Ectodermal cell (in vitro differentiated cells): ENCODE data around the gene GRID1.

Experiments
- H3K27ac ChIP-seq: 2 replicates; pipeline ENCODE4 v1.7.0; 2013; ENCODE audit warnings: mild to moderate bottlenecking, low read depth, low read length; ENCODE audit not compliant: insufficient read depth, poor library complexity, severe bottlenecking
- H3K27me3 ChIP-seq: 2 replicates; pipeline ENCODE4 v1.7.0; 2013; ENCODE audit warnings: mild to moderate bottlenecking, low read length; ENCODE audit not compliant: insufficient read depth, control insufficient read depth, poor library complexity, severe bottlenecking
- H3K36me3 ChIP-seq: one replicate; pipeline ENCODE4 v1.7.0; 2013; ENCODE audit warnings: low read length; ENCODE audit not compliant: control insufficient read depth, insufficient read depth
- H3K4me1 ChIP-seq: one replicate; pipeline ENCODE4 v1.7.0; 2013; ENCODE audit warnings: low read length; ENCODE audit not compliant: control insufficient read depth, insufficient read depth
- H3K4me3 ChIP-seq: 2 replicates; pipeline ENCODE4 v1.7.0; 2013; ENCODE audit warnings: low read depth, low read length, control low read depth; ENCODE audit not compliant: insufficient read depth
- H3K9me3 ChIP-seq: 2 replicates; pipeline ENCODE4 v1.7.0; 2013; ENCODE audit warnings: mild to moderate bottlenecking, low read length, moderate library complexity; ENCODE audit not compliant: control insufficient read depth
- WGBS, 2 experiments: methylation state at CpG; one replicate each; pipeline ENCODE4 v1.1.7; 2013; ENCODE audit warnings: missing lambda C conversion rate in 2 of 2; 5-methylcytosine and 5-hydroxymethylcytosine counted together

GRID1 gene

DNA sequence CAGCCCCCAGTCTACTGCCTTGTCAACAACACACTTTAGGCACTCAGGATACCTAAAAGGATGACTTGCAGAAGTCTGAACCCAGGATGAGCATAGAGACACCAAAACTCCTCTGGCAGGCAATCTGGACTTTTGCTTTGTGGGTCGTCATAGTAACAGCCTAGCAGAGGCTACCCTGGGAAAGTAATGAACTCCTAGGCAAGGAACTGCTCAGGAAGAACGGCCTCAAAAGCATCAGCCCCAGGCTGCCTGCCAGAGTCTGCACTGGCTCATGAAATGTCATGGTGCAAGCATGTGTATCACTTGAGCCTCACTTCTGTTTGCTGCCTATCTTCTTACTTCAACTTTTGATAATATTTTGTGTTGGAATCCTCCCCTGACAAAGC, 715.1 kb downstream of the GRID1 start:
- H3K4me1 ChIP-seq = no peaks in the 10 kb centered on the region
- no peaks in the 10 kb centered on the region for H3K27me3 ChIP-seq
- no peak overlapping the region for H3K4me3 ChIP-seq
- no peaks in the 10 kb centered on the region for H3K36me3 ChIP-seq
- no peaks in the 10 kb centered on the region for H3K9me3 ChIP-seq
- WGBS, 2 experiments = 83 to 95% methylated on average over 2 of the region's 2 CpGs
- H3K27ac ChIP-seq = no peak overlapping the region

GRCh38 chr10:85650791-85651496, 715.7 kb downstream of the GRID1 start:
- Histone ChIP-seq H3K27me3 (no peaks in the 10 kb centered on the region), H3K36me3 (no peaks in the 10 kb centered on the region), H3K4me1 (no peaks in the 10 kb centered on the region), H3K27ac (no peak overlapping the region), H3K4me3 (no peak overlapping the region), H3K9me3 (no peaks in the 10 kb centered on the region)
- WGBS, 2 experiments = 84 to 95% methylated on average over 1 of the region's 1 CpG

DNA sequence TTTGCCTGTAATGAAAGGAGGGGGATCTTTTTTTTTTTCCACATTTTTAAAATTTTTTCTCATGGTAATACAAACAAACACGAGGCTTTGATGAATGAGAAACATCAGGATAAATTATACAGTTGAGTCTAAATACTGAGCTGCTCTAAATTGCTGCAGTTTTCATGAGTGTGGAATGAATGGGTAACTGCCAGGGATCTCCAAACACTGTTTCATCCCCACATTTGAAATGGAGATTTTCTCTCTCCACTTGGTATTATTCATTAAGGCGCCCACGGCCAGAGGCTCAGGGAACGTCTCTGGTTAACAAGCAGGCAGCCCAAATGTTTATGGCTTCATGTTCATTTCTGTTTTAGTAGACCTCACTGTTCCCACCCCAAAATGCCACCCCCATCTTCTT, 717.1 kb downstream of the GRID1 start:
- Histone ChIP-seq H3K27me3 (no peaks in the 10 kb centered on the region), H3K27ac (no peak overlapping the region), H3K4me1 (no peaks in the 10 kb centered on the region), H3K9me3 (no peaks in the 10 kb centered on the region), H3K4me3 (no peak overlapping the region), H3K36me3 (no peaks in the 10 kb centered on the region)
- 56% methylated on average over 4 of the region's 4 CpGs for WGBS, 2 experiments

DNA sequence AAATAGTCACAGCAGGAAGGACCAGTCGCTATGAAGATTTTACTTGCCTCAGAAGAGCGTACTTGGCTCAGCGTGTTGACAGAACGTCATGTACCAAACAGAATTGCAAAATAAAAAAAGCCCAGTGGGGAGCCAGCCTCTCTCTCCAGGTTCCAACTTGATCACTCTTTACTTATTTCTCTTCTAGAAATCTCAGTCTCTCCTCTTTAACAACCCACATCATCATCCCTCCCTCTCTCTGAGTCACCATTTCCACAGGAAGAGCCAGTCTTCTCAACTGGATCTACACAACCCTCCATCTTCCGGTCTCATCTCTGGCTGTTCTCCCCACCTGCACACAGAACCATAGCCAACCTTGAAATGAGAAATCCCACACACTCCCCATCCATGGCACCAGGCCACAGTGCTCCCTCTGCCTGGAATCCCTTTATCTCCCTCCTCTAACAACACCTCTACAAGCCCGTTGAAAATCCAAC, 718.3 kb downstream of the GRID1 start:
- H3K27ac ChIP-seq = no peak overlapping the region
- WGBS, 2 experiments = 86 to 87% methylated on average over 6 of the region's 6 CpGs
- H3K4me1 ChIP-seq = no peaks in the 10 kb centered on the region
- no peak overlapping the region for H3K4me3 ChIP-seq
- no peaks in the 10 kb centered on the region for H3K36me3 ChIP-seq
- H3K27me3 ChIP-seq = no peaks in the 10 kb centered on the region
- no peaks in the 10 kb centered on the region for H3K9me3 ChIP-seq

DNA sequence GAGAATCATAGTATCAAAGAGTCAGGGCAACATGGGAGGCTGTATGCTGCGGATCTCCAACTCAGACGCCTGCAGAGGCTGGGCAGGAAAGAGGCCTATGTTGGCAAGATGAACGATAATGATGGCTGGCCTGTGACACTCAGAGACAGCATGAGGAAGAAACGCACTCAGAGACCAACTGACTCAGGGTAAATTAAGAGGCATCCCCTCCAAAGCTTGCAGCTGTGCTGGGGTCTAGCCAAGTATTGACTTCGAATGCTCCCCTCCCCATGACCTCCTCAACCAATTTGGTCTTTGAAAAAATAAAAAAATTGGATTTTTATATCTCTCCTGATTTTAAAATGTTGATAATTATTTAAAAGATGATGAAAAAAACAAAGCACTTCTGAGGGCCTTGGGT, 718.9 kb downstream of the GRID1 start:
- Histone ChIP-seq H3K27me3 (no peaks in the 10 kb centered on the region), H3K4me1 (no peaks in the 10 kb centered on the region), H3K4me3 (no peak overlapping the region), H3K36me3 (no peaks in the 10 kb centered on the region), H3K9me3 (no peaks in the 10 kb centered on the region), H3K27ac (no peak overlapping the region)
- WGBS, 2 experiments = 94 to 96% methylated on average over 4 to 5 of the region's 5 CpGs

DNA sequence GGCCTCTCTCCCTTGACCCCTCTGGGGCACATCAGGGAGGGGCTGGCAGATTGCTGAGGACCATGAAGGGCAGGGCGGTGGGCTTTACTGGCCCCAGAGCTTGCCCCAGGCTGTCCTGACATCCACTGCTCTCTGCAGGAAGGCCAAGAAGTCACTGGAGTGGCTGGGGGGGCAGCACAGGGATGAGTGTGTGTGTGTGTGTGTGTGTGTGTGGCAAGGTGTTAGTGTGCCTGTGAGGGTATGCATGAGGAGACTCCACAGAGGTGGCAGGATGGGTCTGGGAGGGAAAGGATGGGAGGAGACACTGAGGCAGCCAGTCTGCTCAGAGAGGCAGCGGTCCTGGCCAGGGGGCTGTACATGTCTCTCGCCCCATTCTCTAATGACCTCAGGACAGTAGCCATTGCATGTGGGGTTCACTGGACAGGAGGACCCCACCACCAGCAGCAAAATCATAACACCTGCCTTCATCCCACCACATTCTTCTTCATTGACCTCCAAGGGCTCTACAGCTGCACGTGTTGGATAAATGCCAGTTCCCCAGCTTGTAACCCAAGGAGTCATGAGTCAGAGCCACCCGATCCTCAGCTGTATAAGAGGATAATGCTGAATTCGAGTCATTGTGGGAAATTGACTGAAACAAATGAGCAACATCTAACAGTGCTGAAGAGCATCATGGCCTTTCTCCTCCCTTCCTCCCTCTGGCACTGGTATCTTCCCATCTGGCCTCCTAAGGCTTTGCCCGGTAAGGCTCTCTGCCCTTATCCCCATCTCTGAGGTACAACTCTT, 720.5 kb downstream of the GRID1 start:
- no peaks in the 10 kb centered on the region for H3K4me1 ChIP-seq
- WGBS, 2 experiments = 93% methylated on average over 7 of the region's 7 CpGs
- H3K9me3 ChIP-seq = no peaks in the 10 kb centered on the region
- H3K27ac ChIP-seq = no peak overlapping the region
- no peak overlapping the region for H3K4me3 ChIP-seq
- no peaks in the 10 kb centered on the region for H3K27me3 ChIP-seq
- no peaks in the 10 kb centered on the region for H3K36me3 ChIP-seq

DNA sequence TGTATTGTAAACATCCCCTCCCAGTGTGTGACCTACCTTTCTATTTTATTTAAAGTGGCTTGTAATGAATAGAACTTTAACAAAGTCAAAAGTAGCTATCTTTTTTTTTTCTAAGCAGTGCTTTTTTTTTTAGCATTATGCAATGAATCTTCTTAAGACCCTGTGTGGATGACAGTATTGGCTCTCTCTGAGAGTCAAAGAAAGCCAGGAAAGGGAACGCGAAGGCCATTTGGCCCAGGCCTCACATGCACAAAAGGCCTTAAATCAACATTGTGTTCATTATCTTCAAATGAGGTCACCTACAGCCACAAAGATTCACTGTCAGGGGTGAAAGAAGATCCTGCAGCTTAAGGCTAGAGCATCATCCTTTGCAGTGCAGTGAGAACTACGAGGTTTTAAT, 721.5 kb downstream of the GRID1 start:
- H3K4me3 ChIP-seq = no peak overlapping the region
- no peak overlapping the region for H3K27ac ChIP-seq
- no peaks in the 10 kb centered on the region for H3K4me1 ChIP-seq
- no peaks in the 10 kb centered on the region for H3K27me3 ChIP-seq
- 59 to 73% methylated on average over 3 of the region's 3 CpGs for WGBS, 2 experiments
- H3K9me3 ChIP-seq = no peaks in the 10 kb centered on the region
- H3K36me3 ChIP-seq = no peaks in the 10 kb centered on the region

DNA sequence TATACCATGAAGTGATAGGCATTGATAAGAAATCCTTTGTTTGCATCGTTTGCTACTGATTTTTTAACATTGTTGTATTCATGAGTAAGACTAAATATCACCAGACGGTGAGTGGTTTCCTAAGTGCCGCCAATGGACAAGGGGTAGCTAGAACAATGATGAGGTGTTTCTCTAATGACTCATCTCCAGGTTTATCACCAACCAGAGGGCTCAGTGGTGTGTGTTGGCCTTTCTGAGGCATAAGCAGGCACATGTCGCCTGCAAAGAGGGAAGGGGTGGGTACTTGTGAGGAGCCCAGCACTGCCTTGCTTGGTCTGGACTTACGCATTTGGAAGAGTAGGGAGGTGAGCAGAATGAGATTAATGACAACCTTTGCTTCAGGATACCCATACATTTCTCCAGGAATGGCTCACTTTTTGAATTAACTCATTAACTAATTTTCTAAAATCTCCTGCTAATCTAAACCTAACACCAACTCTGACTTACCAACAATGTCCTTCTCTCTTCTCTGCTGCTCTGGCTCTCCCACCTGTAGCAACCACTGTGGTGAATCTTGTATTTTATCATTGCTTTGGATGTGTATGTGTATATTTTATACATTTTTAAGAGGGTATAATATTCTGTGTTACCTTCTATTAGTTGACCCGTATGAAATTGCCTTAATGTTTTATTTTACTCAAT, 722.6 kb downstream of the GRID1 start:
- H3K27me3 ChIP-seq = no peaks in the 10 kb centered on the region
- H3K9me3 ChIP-seq = no peaks in the 10 kb centered on the region
- no peak overlapping the region for H3K27ac ChIP-seq
- no peaks in the 10 kb centered on the region for H3K36me3 ChIP-seq
- no peaks in the 10 kb centered on the region for H3K4me1 ChIP-seq
- no peak overlapping the region for H3K4me3 ChIP-seq
- WGBS, 2 experiments = 93 to 97% methylated on average over 5 of the region's 6 CpGs

DNA sequence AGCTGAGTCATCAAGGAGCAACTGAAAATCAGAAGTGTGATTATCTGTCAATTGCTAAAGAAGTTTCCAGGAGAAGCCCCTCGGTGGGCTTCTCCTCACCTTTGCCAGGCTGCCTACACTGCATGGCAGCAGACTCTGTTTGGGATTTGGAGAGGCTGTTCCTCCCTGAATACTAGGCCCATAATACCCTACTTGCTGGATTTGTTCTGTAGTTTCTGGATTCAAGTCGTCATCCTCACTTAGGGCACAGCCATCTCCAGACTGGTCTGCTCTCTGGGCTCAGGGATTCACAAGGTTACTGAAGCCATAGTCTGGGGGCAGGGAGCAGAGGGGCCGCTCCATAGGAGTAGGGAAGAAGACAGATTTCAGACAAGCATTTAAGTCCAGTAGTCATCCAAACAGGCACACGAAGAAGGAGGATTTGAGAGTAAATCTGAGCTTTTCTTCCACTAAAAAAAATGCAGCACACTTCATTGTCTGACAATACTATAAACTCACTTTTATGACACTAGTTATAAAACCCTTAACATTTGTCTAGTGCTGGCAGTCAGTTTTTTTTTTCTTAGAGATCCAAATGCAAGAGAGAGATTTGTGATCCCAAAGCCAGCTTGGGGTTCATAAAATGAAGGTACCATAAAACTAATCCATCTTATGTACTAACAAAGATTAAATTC, 723.3 kb downstream of the GRID1 start:
- no peaks in the 10 kb centered on the region for H3K27me3 ChIP-seq
- H3K4me3 ChIP-seq = no peak overlapping the region
- no peaks in the 10 kb centered on the region for H3K9me3 ChIP-seq
- WGBS, 2 experiments = 93 to 94% methylated on average over 4 of the region's 4 CpGs
- H3K4me1 ChIP-seq = no peaks in the 10 kb centered on the region
- no peak overlapping the region for H3K27ac ChIP-seq
- H3K36me3 ChIP-seq = no peaks in the 10 kb centered on the region
